Activated effector memory CD4-positive, alpha-beta T cell treated with Interleukin-2 at 50 U/mL for 16 hours (primary cell): Measurements from ENCODE around the gene TMPRSS2.

Experiments used
- DNase-seq: peaks from one replicate; pipeline ENCODE4 v3.0.0-alpha.2; 2020

The TMPRSS2 gene

DNA sequence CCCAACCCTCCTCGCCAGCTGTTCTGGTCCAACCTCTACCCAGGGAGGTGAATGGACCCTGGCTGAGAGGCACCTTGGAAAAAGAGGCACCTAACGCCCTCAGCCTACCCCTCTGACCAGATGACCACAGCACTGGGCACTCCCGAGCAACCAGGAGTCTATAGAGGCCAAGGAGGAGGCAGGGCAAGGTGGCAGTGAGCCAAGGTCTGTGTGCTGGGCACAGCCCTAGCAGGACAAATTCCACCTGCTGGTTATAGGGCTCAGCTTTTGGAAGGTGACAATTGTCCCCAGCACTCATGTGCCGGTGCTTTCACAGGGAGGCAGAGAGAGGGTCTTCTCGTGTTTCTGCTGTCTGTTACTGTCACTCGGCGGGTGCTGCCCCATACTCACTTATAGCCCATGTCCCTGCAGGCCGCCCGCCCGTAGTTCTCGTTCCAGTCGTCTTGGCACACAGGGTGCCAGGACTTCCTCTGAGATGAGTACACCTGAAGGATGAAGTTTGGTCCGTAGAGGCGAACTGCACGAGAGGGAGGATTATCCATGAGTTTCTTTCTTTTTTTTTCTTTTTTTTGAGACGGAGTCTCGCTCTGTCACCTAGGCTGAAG is 27.8 kb downstream of the TMPRSS2 start:
- DNase-seq = no peak

DNA sequence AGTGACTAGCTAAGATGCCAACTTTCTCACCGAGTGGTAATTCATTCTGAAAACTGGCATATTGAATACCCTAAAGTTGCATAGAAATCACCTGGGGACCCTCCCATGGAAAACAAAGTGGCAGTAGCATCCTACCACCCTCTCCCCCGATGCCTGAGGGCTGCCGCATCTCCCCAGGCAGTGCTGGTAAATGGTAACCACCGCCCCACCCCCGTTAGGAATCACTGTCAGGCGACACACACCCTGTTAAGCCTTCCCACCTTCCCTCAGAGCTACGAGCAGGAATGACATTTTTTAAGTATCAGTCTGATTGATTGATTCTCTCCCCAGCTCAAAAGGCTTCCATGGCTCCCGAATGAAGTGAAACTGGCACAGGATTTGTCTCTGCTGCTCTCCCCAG is 28.3 kb downstream of the TMPRSS2 start:
- DNase-seq = no peak

DNA sequence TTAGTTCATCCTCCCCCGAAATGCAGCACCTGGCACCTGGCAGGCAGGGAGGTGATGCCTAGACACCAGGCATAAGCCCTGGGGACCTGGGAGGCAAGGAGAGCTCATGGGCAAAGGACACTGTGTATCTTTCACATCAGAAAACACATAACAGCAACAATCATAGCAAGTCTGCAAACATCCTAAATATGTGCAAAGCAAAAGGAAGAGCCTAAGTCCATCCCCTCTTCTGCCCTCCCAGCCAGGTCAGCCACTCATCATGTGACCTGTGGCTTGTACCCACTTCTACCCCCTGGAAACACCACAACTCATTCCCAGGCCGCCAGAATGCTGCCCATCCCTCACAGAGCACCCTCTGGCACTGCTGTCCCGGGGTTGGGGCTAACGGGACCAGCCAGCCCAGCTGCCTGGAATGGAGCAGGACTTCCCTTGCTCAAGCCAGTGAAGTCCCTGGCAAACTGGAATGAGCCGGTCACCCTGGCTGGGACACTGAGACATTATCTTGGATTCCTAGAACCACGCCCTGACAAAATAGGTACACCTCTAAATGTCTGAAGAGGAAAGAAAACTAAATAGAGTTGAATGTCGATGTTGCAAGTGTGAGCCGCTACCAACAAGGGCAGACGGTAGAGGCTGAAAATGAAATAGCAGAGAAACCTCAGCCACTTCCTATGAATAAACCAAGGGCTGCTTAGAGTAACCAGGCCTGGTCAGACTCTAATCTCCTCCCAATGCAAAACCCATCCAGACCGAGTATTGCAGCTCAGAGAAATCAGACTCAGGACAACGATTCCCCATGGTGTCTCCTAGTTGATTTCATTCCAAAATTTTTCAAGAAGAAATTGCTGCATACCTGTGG is 29.4 kb downstream of the TMPRSS2 start:
- DNase-seq = no peak

DNA sequence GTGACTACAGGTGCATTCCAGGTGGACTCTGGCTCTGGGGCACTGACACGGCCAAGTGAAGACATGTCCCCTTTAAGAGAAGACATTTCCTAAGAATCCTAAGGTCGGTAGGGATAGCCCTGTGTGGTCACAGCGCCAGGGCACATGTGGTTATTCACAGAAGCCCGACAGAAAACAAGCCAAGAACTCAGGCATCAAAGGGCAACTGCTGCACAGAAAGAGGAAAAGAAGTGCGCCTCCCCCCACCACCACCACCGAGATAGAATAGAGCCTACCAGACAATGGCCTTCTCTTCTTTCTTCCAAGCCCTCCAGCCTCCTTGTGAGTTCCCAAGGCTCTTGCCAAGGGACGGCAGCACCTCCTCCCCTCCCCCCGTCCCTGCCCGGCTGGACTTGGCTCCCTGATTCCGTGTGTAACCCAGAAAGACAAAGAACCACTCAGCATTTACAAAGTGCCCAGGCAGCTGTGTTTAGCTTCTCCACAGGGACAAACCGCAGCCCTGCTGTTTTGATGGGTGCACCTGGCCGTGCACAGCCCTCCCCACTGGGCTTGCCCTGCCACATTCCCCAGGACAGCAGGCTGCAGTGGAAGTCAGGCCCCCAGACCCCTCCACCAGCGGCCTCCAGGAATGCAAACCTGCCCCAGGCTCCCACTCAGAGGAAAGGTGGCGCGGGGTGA is 30.2 kb downstream of the TMPRSS2 start:
- DNase-seq = no peak

DNA sequence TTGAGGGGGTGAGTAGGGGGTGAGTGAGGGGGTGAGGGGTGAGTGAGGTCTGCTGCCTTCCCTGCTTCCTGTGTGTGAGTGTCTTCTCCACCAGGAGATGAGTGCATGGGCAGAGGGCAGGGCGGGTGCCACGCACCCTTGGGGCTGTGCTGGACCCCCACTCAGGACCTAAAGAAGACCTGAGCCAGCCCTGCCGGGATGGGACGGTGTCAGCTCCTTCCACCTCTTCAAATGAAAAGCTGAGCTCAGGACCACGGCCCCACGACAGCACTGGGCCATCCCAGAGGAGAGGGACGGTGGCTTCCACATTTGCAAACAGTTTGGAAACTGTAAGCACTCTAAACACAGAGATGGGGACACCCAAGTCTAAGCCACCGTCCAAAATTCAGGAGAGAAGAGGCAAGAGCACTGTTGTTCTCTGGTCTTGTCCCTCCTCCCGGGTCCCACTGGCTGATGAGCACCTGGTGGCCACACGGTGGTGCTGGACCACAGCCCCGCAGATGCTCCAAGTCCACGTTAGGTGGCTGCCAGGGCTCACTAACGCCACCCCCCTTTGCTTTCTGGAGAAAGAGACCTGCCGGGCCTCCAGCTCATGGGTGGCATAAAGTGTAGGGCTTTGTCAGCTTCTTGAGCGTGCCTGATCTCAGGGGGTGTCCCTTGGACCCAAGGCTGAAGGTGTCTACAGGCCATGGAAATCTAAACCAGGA is 32.1 kb downstream of the TMPRSS2 start:
- DNase-seq = no peak

DNA sequence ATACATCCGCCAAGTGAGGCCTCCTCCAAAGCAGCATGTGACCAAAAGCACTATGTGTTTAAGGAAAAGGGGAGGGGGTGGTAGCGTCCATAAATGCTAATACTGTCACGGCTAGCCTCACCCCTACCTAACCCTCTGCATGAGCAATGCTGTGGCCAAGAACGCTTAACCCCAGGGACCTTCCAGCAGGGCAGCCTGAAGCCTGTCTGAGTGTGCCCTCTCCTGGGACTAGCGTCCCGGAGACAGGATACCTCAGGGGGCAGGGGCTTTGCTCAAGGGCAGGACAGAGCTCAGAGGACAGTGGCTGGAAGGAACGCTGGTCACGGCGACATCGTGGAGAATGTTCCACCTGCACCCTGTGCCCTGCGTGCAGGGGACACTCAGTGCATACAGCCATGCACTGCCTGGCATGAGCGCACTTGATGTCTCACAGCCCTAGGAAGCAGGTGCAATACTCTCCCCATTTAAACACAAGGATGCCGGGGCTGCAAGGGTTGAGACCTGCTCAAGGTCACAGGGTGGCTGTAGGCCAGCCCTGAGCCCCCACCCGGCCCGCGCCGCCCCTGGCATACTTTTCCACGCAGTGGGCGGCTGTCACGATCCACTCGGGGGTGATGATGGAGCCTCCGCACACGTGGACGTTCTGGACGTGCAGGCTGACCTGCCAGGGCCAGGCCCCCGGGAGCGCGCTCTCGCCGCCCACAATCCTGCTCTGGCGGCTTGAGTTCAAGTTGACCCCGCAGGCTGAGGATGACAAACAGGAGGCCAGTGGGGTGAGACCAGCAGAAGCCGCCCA is 35.0 kb downstream of the TMPRSS2 start:
- DNase-seq = no peak

DNA sequence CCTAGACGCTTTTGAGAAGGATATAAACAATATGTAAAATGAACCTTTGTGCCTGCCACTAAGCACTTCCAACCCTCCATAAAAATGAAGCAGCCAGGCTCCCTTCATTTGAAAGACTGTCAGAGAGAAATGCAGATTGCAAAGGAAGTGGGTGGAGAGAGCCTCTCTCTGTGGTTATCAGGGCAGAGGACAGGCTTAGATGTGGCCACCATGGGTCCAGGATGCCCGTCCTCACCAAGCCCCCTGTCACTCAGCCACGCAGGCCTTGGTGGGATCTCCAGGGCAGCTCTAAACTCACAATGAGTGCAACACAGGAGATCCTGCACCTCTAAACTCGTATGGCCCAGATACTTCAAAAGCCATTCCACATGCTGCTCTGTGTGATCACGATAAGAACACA is 37.9 kb downstream of the TMPRSS2 start:
- no peak for DNase-seq

DNA sequence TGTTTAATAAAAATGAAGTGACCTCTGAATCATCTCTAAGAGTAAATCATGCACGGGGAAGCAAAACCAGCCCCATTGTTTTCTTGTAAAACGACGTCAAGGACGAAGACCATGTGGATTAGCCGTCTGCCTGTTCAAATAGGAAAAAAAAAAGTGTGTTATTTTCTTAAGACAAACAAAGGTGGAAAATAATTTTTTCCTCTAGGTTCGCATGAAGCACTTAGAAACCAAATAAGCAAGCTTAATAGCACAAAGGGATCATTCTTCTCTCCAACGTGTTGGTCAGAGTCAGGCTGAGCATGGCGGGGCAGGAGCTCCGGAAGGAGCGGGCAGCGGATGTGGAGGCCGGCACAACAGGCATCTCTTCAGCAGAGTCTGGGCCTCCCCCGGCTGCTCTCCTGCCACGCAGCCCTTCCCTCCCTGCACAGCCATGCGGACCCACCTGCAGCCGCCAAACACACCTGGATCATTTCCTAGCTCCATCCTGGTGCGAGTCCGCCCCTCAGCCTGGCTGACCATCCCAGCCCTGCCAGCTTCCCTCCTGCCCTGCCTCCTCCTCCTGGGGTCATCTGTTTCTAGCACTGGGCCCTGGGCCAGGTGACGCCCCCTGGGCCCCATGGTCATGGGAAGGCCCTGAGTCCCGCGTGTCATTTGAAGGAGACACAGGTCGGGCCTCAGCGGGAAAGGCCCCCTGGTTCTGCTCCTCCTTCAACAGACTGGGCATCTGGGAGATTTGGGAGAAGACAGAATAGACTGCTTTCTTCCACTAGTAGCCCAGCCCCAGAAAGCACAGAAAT is 41.7 kb downstream of the TMPRSS2 start:
- DNase-seq = no peak

DNA sequence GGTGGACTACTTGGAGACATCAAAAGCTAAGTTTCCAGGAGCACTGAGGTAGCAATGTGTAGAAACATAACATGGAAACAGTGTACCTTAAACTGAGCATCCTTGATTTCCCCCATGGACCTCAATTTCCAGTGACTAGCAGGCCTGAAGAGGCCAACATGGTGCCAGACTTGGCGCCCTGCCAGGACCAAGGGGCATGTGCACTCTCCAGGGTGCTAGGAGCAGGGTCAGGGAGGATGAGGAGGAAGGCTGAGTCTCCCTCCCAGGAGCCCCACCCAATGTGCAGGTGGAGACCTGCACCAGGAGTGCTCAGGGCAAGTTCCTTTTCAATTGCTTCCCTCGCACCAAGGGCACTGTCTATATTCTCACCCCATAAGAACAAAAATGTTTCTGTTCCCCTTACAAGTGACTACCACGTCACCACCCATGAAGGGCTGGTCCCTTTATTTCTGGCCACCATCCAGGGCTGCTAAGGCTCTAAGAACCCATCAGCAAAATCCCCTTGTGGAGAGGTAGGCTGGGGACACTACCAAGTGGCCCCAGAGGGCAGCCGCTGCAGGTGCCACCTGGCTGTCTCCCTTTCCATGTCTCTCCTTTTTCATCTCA is 42.7 kb downstream of the TMPRSS2 start:
- DNase-seq = no peak

DNA sequence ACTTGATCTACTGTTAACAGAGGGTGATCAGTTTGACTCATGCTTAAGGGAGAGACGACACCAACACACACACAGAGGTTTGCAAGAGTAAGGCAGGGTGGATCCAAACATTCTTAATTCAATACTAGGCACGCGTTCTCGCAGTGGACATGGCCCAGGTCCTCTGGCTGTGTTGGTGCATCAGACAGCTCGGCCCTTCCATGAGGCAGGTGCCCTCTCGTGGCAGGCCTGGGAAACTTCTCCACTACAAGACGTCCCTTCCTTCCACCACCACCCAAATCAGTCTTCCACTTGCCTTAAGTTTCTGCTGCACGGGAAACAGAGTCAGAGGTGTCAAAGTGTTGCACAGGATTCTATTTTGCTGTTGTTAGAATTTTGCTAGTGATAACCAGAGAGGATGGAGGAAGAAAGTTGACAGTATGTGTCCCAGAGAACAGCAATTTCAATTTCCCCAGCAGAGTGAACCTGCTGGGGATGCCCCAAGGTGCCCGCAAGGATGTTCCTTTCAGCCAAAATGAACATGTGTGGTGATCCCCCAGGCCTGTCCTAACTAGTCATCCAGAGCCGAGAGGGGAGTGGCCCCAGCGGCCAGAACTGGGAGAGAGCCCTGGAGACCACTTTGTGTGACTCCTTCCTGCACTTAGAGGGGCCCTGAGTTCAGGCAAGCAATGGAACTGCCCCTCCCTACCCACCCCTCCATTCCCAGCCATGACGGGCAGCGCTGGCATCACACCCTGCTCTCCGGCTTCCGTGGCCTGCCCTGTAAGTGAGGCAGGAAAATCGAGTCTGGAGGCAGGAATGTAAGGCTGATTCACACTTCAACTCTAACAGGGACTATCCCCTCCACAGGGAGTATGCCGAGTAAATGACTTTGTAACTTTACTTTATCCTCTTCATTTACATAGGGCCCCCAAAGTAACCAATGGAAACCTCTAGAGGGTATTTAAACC is 47.1 kb downstream of the TMPRSS2 start:
- peak; percentile 25 for DNase-seq

DNA sequence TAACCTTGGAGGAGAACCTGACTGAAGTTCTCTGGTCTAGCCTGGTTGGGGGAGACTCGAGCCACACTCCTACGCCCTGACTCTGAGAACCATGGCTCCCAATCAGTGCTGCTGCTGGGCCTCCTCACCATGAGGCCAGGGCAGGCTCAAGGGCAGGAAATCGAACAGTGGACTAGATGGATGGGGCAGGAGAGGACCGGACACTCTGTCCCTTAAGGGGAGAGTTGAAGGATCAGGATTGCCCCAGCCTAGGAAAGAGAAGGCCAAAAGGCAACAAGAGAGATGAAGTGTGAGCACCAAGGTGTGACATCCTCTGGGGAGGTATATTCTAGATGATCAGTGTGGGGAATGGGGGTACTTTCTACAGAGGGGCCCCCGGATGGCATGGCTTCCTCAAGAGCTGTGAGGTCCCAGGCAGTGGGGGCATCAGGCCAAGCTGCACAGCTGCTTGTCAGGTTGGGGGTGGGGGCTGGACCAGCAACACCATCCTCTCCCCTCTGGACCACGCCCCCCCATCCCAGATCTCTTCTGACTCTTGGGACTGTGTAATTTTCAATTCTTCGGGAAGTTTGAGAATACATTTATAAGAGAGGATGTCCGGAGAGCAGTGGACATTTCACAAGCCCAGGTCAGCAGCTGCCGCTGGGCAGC is 47.9 kb downstream of the TMPRSS2 start:
- DNase-seq = no peak

DNA sequence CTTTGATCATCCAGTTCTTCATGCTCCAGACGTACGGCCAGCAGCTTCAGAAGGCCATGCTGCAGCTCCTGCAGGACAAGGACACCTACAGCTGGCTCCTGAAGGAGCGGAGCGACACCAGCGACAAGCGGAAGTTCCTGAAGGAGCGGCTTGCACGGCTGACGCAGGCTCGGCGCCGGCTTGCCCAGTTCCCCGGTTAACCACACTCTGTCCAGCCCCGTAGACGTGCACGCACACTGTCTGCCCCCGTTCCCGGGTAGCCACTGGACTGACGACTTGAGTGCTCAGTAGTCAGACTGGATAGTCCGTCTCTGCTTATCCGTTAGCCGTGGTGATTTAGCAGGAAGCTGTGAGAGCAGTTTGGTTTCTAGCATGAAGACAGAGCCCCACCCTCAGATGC is 49.4 kb downstream of the TMPRSS2 start:
- DNase-seq = no peak

DNA sequence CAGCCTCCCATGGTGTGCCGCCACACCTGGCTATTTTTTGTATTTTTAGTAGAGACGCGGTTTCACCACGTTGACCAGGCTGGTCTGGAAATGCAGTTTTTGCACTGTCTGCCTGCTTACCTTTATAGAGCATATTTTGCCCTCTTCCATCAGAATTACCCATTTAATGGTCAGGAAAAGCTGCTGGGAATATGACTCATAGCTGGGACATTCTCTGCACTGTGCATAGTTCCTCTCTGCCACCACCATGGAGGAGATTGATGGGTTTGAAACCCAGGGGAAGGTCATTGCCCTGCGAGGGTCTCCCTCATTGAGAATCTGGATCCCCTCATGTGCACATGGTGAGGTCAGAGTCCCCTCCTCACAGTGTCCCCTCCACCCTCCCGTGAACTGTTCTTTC is 49.8 kb downstream of the TMPRSS2 start:
- DNase-seq = no peak

DNA sequence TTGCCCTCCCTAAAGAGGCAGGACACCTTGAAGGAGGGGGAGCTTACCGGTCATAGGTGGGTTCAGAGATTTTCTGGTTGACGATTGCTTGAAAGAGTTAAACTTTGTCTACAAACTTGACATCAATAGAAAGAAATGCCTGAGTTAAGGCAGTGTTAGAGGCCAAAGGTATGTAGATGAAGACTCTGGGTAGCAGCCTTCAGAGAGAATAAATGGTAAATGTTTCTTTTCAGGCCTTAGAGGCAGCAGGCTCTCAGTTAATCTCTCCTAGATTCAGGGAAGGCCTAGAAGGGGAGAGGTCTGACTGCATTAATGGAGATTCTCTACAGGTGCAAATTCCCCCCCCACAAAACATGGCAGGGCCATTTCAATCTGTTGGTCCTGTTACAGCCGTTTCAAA is 54.2 kb downstream of the TMPRSS2 start:
- DNase-seq = no peak

DNA sequence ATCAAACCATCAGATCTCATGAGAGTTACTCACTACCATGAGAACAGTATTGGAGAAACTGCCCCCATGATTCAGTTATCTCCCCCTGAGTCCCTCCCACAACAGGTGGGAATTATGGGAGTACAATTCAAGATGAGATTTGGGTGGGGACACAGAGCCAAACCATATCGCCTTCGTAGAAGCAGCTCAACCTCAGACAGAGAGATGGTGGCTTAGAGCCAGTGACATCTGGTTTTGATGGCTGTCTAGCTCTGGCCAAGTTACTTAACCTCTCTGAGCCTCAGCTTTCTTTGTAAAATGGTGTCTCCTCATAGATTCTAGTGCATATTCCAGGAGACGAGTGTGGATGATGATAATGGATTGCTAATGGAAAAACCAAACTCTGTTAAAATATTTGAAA is 54.8 kb downstream of the TMPRSS2 start:
- DNase-seq = no peak

DNA sequence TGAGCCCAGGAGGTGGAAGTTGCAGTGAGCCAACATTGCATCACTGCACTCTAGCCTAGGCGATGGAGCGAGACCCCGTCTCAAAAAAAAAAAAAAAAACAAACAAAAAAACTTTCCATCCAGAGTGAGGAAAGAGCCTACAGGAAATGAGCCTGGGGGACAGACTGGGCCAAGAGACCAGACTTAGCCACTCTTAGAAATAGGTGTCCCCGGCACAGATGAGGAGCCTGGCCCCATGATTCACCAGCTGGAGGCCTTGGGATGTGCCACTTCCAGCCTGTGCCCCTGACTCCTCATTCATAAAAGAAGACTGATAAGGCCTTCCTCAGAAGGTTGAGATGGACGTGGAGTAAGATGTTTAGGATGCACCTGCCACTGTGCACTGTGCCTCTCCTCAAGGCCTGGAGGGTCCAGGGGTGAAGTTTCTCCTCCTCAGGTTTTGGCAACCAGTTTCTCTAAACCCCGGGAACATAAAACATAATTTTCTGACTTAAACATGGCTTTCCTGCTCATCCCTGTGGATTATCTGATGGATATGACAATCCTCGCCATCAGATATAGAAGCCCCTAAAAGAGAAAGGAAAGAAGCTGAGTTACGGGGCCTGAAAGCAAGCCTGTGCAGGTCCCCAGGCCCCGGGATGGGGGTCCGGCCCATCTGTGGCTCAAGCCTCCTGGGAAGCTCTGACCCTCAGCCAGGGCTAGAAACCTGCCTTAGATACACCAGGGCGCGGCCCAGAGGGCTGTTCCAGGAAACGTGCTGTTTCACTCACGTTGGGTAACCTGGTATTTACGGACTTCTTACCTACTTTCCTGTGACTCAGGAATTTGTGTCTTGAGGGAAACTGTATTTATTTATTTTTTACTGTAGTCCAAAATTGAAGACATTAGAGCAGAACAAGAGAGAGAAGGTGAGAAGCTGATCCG is 55.9 kb downstream of the TMPRSS2 start:
- DNase-seq = no peak

DNA sequence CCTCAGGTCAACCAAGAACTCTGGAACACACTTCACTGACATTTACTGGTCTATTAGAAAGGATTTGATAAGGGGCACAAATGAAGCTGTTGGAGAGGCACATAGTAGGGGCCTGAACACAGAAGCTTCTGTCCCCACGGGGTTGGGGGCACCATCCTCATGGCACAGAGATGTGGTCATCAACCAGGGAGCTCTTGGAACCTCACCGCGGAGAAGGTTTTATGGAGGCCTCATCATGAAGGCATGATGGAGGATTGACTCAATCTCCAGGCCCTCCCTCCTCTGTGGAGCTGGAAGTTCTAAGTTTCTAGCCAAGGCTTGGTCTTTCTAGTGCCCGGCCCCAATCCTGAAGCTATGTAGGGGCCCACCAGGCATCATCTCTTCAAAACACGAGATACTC is 58.3 kb downstream of the TMPRSS2 start:
- DNase-seq = no peak

DNA sequence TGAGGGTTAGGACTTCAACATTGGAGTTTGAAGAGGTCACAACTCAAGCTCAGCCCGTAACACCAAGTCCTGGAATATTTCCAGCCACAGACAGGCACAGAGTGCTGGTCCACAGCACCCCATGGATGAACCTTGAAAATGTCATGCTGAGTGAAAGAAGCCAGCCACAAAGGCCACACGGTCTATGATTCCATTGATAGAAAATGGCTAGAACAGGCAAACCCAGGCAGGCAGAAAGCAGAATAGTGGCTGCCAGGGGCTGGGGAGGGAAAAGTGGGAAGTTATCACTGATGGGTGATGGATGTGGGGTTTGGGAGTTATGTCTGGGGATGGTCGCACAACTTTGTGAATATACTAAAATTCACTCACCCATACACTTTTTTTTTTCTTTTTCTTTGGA is 60.6 kb downstream of the TMPRSS2 start:
- no peak for DNase-seq
